DMS79 (cell line): ENCODE measurements around the gene USP9X.
"Not testable (repeated sequence)": the region's sequence is repeated elsewhere in the genome, so short reads cannot be mapped to it uniquely, and the experiment has no call there.

Source experiments
- DNase-seq: peaks from one replicate; lab custom pipeline; 2025; lab: John Stamatoyannopoulos, UW

Gene USP9X

DNA sequence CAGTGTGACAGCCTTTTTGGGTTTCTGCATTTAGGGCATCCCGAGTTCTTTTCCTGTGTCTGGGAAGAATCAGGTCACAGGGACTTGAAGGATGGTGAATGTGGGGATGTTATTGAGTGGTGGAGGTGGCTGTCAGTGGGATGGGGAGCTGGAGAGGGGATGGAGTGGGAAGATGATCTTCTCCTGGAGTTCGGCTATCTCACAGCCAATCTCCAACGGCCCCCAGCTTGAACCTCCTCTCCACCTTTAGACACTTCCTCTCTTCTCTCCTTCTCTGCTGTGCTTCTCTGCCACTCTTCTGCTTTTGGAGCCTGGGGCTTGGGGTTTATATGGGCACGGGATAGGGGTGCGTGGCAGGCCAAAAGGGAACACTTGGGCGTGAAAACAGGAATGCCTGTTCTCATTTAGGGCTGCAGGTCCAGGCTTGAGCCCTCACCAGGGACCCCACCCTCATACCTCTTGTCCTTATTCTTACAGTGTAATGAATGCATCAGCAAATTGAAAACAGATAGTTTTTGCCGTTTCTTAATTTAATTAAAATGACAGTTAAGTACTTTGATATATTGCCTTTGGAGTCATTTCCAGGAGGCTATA lies 37.5 kb downstream of the USP9X start:
- DNase-seq = no peak

DNA sequence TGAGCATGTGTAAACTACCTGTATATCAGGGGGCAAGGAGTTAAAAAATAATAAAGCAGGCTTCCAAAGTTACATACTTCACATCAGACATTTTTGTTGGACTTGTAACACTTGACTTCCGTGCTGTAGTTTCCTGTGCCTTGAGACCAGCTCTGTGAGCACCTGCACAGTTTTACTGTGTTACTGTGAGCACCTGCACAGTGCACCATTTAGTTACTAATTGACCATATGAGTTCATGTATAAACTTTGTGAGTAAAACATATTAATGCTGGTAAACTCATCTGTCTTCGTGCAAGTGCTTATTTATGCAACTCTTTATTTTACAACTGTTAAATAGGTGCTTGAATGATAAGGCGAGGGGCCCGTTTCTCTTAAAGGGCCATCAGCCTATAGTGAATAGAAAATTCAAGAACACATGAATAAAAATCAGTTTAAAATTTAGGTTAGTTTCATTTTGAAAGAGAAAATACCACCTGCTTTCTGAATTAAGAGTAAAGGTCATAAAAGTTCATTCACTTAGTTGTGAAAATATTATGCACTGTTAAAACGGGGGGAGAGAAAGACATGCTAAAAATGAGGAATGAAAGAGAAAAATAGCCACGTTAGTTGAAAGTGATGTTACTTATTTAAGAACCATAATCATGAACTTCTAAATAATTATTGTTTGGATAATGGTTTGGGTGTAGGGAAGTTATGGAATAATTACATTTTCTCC lies 42.4 kb downstream of the USP9X start:
- DNase-seq = peak; percentile 17

DNA sequence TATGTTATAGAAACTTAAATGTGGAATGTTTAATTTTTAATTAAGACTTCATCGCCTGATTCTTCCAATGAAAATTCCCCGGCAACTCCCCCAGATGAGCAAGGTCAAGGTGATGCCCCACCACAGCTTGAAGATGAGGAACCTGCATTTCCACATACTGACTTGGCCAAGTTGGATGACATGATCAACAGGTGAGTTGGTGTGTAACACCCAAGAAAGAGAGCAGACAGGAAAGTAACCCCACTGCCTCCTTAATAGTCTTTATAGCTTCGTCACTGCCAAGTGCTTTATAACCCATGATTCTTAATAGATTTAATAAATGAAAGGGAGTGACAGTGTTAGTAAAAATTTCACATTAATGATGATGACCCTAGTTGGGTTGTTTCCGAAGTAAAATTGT lies 43.7 kb downstream of the USP9X start:
- DNase-seq = no peak

DNA sequence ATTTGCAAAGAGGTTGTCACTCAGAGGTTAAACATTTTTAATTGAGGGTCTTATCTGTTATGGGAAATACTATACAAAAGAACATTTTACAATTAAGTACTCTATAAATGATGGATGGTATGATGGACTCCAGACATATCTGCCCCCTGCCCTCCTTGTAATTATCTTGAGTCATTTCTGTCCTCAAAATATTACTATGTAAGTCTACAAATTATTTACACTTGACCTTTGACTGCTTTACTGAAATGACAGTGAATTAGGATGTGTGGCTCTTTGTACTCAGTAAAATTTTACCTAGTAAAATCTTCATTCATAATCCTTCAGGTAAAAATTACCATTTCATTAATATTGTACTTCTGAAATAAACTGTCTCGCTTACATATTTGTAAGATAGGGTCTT lies 46.5 kb downstream of the USP9X start:
- no peak for DNase-seq

DNA sequence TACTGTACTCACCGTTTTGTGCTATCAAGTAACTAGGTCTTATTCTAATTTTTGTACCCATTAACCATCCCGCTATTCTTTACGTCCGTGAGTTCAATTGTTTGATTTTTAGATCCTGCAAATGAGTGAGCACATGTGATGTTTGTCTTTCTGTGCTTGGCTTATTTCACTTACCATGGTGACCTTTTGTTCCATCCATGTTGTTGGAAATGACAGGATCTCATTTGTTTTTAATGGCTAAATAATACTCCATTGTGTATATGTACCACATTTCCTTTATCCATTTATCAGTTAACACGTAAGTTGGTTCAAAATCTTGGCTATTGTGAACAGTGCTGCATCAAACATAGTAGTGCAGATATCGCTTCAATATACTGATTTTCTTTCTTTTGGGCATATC lies 48.3 kb downstream of the USP9X start:
- no peak for DNase-seq

DNA sequence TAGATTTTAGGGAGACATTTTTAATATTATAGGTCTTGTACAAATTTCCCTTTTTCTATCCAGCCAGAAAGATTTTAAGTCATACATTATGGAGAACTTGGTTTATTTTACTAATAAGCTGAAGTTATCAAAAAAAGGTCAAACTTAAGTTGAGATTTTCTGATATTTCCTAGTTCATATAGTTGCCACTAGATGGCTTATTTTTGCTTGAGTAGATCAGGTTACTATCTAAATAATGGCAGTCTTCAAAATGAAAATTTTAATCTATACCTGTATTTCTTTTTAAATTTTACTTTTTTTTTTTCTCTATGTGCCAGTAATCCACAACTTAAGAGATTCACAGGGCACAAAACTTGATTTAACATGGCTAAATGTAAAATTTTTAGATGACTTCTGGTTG lies 52.3 kb downstream of the USP9X start:
- no peak for DNase-seq

DNA sequence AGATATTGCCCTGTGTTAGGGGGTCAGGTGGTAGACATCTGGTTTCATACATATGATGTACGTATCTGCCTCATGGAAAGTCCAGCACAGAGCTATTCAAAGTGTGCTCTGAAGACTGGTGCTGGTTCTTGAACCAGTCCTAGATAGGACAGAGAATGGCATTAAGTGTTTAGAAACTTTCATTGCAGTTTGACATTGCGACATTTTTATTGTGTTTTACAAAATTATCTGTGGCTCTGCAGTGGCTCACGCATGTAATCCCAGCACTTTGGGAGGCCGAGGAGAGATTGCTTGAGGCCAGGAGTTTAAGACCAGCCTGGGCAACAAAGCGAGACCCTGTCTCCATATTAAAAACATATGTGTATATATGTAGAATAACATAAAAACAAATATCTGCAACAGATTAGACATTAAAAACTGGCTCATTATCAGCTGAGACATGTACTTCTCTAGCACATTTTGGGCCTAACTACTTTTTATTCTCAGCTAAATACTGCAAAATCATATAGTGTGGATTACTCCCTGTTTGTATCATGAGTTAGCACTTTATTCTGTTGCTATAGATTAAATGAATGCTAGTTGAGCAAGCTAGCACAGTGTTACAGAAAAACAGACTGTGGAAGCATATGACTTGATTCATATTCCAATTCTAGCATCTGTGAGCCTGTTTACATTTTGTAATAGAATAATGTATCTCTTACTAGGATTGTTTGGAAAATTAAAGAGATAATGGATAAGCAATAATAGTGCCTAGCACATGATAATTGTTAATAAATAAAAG lies 57.1 kb downstream of the USP9X start:
- no peak for DNase-seq

DNA sequence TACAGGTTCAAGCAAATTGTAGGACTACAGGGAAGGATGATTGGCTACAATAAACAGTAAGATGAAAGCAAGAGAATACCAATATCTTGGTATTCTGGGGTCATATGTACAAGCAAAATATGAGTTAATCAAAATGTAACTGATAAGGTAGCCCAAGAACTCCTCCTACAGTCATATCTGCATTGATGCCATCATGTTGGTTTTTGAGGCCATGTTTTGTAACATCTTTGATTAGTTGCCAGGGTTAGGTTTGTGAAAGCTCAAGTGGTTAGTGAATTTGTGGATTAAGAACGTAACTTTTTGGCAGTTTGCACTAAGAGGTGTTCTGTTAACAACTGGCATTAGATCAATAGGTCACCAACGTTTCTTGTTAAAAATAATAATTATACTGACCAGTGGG lies 59.6 kb downstream of the USP9X start:
- DNase-seq = no peak

DNA sequence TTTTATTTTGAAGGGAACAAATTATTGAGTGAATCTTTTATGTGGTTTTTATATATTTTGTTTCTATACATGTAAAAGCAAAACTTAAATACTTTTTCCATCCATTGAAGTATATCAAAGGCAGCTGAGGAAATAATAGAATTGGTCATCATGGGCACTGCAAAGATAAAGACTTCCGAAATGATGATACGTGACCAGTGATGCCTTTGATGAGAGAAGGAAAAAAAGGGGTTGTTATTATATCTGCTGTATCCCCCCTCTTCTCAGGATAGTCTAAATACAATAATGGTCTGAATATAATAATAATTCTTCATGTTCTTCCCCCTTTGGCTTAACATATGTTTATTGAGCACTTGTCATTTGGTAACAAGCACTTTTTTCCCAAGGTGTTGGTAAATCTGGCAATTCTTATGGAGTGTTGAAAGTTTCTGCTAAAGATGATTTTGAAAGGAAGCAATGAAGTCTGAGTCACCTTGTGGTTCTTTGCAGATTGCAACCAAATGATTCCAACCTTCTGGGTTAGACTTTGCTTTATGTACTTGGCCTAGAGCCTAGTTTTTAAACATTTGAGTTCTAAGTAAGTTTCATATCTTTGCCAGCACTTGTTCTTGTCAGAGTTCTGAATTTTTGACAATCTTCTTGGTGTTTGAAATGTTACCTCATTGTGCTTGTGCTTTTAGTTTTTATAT lies 60.8 kb downstream of the USP9X start:
- DNase-seq = no peak

DNA sequence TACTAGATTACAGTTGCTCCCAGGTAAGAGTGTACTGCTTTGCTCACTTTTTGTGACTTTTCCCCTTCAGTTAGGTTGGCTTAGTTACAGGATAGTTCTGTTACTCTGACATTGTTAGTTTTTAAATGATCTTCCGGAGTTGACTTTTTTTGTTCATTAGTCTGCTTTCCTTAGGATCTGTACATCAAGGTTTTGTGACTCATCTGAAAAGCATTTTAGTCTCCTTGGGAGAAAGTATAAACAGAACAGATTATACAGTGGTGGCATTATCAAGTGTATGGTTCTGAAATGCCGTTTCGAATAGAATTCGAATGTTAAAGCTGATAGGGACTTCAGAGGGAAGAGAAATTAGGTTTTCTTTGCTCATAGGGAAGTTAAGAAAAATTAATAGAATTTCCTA lies 63.3 kb downstream of the USP9X start:
- DNase-seq = no peak

DNA sequence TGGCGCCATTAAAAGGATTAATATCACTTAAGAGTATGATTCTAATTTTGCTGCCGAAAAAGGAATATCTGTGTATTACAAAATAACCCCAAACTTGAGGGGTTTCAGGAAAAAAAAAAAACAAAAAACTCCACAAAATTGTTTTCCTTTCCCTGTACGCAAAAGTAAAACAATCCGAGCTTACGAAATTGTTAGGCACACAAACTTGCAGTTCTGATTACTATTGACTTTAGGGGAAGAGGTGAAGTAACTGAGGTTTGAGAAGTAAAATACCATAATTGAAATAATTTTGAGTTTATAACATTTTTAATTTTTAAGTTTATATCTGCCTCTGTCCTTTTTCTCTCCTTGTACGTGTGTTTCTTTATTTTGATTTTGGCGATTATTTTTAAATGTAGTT lies 64.8 kb downstream of the USP9X start:
- DNase-seq = no peak

DNA sequence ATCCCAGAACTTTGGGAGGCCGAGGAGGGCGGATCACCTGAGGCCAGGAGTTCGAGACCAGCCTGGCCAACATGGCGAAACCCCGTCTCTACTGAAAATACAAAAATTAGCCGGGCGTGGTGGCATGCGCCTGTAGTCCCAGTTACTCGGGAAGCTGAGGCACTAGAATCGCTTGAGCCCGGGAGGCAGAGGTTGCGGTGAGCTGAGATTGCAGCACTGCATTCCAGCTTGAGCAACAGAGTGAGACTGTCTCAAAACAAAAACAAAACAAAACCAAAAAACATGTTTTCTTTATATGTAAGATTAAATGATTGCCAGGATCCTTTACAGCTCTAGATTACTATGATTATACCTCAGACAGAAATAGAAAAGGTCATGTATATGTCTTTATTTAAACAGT lies 66.5 kb downstream of the USP9X start:
- not testable (repeated sequence) for DNase-seq

DNA sequence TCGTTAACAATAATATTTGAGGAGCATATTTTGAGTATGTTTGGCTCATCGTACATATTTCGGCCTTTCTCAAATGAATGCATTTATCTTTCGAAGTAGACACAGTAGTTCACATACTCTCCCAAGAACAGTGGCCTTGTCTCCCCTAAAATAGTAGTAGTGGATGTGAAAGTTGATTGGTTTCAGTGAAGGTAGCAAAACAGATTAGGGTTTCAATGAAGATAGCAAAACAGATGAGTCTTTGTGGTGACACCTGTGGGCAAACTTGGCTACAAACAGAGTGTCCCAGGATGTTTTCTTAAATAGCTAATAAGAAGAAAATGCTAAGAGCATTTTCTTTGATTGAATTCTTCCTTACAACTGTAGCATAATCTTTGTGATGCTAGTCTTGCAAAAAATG lies 67.0 kb downstream of the USP9X start:
- no peak for DNase-seq

DNA sequence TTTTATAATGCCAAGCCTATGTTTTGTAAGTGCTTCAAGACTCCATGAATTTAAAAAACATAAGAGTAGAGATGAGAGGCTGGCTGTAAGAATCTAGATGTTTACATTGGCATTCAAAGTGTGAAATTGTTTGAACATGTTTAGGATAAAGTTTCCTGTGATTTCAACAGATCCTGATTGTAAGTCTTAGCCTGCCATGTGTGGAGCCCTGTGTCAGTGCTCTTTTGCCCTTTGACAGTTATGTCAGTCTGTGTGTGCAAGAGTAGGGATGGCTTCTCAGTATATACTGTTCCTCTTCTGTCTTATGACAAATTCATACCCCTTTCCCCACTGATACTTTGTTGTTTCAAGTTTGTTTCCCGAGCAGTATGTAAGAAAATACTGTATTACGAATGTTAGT lies 68.2 kb downstream of the USP9X start:
- no peak for DNase-seq

DNA sequence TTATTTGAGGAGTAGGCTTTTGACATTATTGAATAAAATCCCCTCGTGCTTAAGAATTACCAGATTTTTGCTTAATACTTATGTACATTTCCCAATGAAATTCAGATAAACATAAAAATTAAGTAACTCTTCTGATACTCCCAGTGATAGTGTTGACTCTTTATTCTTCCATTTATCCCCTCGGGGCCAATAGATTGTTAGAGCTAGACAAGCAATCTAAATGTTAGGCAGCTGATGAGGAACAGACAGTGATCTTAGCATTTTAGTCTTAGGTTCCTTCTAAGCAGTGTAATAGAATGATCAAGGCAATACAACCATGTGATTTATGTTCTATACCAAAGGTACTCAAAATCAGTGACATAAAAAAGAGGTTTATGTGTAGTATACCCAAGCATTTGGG lies 68.7 kb downstream of the USP9X start:
- no peak for DNase-seq

DNA sequence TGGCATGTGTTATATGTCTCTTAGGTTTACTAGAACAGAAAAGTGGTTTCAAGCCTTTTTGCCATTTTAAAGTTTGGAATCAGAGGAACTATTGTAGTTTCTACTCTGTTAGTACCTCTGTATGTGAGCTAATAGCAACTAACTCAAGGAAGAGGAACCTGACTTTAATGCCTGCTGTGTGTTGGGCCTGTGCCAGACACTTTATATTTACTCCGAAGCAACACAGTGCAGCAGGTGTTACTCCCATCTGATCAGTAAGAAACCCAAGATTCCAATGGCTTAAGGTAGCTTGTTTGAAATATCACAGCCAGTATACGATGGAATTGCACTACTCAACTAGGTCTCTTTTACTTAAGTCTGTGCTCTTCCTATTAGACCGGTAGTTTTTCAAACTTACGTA lies 79.2 kb downstream of the USP9X start:
- DNase-seq = peak; percentile 4

DNA sequence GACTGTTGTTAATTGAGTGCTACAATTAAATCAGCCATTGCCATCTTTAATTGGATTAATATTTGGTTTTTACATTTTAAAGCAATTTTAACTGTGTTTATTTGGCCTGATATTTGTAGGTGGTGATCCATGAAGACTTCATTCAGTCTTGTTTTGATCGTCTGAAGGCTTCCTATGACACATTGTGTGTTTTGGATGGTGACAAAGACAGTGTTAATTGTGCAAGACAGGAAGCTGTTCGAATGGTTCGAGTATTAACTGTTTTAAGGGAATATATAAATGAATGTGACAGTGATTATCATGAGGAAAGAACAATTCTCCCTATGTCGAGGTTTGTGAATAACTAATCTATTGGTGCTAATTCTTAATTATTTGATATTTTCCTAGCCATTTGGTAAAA lies 82.6 kb downstream of the USP9X start:
- DNase-seq = no peak

DNA sequence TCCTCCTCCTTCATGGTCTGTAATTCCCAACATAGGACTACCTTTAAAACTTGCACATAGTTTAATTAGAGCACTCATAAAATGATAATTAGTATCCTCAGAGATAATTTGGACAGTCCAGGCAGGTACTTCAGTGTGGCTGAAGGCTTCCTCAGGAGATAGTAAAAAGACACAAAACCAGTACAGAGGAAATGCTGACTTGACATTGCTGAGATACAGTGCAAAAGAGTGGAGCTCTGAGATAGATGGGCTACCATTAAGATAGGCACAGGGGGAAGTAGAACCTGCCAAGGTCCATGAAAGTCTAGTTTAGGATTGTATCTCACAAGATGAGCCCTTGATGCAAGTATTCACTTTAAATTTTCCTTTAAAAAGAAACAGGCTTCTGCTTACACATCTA lies 91.0 kb downstream of the USP9X start:
- DNase-seq = no peak

DNA sequence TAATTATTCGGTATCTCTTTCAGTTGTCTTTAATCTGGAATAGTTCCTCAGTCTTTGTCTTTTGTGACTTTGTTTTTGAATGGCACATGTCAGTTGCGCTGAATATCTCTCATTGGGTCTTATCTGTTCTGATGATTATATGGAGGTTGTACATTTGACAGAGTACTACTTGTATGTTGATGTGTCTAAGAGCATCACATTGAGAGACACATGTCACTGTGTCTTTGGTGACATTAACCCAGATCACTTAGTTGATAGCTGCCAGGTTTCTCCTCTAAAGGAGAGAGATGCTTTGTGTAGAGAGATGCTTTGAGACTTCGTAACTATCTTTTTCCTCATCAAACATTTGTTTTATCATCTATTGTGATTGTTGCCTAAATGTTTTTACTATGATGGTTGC lies 92.1 kb downstream of the USP9X start:
- DNase-seq = no peak

DNA sequence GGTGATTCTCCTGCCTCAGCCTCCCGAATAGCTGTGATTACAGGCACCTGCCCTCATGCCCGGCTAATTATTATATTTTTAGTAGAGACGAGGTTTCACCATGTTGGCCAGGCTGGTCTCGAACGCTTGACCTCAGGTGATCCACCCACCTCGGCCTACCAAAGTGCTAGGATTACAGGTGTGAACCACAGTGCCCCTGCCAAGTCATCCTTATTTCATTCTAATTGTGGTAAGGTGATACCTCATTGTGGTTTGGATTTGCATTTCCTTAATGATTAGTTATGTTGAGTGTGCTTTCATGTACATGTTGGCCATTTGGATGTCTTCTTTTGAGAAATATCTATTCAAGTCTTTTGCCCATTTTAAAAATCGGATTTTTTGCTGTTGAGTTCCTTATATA lies 93.0 kb downstream of the USP9X start:
- no peak for DNase-seq

DNA sequence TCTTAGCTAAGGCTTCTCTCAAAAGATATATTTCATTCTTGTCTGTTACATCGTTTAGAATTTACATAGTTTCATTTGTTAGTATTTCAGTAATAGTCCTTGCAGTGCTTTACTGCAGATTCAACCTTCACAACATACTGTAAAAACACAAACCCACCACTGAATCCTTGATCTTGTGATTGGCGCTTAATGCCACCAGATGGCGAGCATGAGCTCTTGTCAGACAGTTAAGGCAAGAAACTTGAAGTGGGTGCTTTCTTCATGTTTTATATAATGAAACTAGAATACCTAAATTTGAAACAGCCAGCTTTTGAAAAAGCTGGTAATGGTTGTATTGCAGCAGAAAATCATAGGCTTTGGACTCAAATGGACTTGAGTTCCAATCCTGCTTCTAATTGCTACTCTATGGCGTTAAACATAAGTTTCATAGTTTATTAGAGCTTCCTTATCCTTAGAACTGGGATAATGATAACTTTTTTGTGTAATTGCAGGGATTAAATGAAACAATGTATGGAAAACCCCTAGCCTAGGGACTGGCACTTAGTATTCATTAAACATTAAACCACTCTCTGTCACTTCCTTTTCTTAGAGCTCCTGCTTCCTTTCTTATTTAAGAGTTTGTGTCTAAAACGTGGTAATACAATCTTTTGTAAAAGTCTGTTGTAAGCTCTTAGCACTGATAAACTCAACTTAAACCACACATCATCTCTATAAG lies 95.1 kb downstream of the USP9X start:
- DNase-seq = no peak

DNA sequence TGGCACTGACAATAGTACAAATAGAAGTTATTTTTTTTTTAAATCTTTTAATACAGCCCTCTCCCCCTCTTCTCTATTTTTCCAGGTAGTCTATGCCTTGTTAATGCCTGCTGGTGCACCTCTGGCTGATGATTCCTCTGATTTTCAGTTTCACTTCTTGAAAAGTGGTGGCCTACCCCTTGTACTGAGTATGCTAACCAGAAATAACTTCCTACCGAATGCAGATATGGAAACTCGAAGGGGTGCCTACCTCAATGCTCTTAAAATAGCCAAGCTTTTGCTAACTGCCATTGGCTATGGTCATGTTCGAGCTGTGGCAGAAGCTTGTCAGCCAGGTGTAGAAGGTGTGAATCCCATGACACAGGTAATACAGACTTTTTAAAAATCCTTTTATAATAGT lies 99.1 kb downstream of the USP9X start:
- DNase-seq = no peak
